H1 (cell line): ENCODE data around the gene THTPA. TPM values are rescaled to one million over a fixed set of nuclear protein-coding genes. Genes with fewer than 3 reads are reported as not detected.

Experiments used
- CTCF ChIA-PET: fragments of 300-600 bp; sonication (Branson Sonifier 250); formaldehyde crosslinking; loops from one replicate; lab custom pipeline; 2021; ENCODE audit not compliant: partially characterized antibody; lab: Charles Lee
- POLR2A ChIA-PET: fragments of 300-600 bp; sonication (Branson Sonifier 250); formaldehyde crosslinking; loops from one replicate; lab custom pipeline; 2021; ENCODE audit warnings: inconsistent platforms; ENCODE audit not compliant: partially characterized antibody; lab: Charles Lee
- DNase-seq, 2 experiments: peaks; one replicate each; pipeline versions ENCODE4 v3.0.0 to v3.0.0-alpha.2; 2010 to 2022; ENCODE audit warnings: low spot score in 2 of 2, low read depth in 1 of 2, mixed read lengths in 1 of 2
- FAIRE-seq: peaks from 2 replicates; lab custom pipeline; 2011; peaks lifted over from hg19 to GRCh38; lab: Jason Lieb, UNC
- H2AFZ ChIP-seq: 2 replicates; pipeline ENCODE4 v1.8.1; 2012; ENCODE audit warnings: low read length, inconsistent platforms
- H2AK5ac ChIP-seq: 2 replicates; pipeline ENCODE4 v1.6.1; 2013; ENCODE audit warnings: low read depth, low read length
- H2BK120ac ChIP-seq: replicated peaks from 2 replicates; pipeline ENCODE3; 2013; ENCODE audit warnings: low read depth, low read length, inconsistent platforms
- H2BK12ac ChIP-seq: 2 replicates; pipeline ENCODE4 v1.6.1; 2013; ENCODE audit warnings: low read depth, low read length
- H2BK15ac ChIP-seq: 2 replicates; pipeline ENCODE4 v1.6.1; 2013; ENCODE audit warnings: low read length
- H2BK20ac ChIP-seq: 2 replicates; pipeline ENCODE4 v1.6.1; 2013; ENCODE audit warnings: low read length
- H2BK5ac ChIP-seq: 2 replicates; pipeline ENCODE4 v1.6.1; 2013; ENCODE audit warnings: low read depth, low read length
- H3K14ac ChIP-seq: 2 replicates; pipeline ENCODE4 v1.6.1; 2013; ENCODE audit warnings: inconsistent platforms; ENCODE audit not compliant: insufficient read length
- H3K18ac ChIP-seq: 2 replicates; pipeline ENCODE4 v1.6.1; 2013; ENCODE audit warnings: low read length; ENCODE audit errors: extremely low read depth
- H3K23ac ChIP-seq: 2 replicates; pipeline ENCODE4 v1.6.1; 2013; ENCODE audit warnings: inconsistent platforms; ENCODE audit not compliant: insufficient read length
- H3K23me2 ChIP-seq: 2 replicates; pipeline ENCODE4 v1.6.1; 2013; ENCODE audit warnings: low read depth, low read length
- H3K27ac ChIP-seq: 2 replicates; pipeline ENCODE4 v1.6.1; 2011; ENCODE audit warnings: low read depth, low read length, inconsistent platforms
- H3K27me3 ChIP-seq, 4 experiments: replicated peaks in 1 of 4; 1 replicate in 1 of 4; 2 replicates in 3 of 4; pipeline versions ENCODE4 v1.6.1 to v1.8.1; 2011 to 2013; ENCODE audit warnings: low read length in 3 of 4, mild to moderate bottlenecking in 3 of 4, inconsistent platforms in 2 of 4, mixed read lengths in 2 of 4, moderate library complexity in 1 of 4; ENCODE audit not compliant: control insufficient read depth in 3 of 4, insufficient read depth in 3 of 4; ENCODE audit errors: extremely low read depth in 1 of 4
- H3K36me3 ChIP-seq, 4 experiments: 2 replicates each; pipeline versions ENCODE4 v1.6.1 to v1.8.1; 2011 to 2013; ENCODE audit warnings: mild to moderate bottlenecking in 4 of 4, low read length in 3 of 4, moderate library complexity in 2 of 4, control low read depth in 1 of 4, inconsistent platforms in 1 of 4; ENCODE audit not compliant: insufficient read depth in 4 of 4, control insufficient read depth in 2 of 4
- H3K4ac ChIP-seq: replicated peaks from 2 replicates; pipeline ENCODE3; 2013; ENCODE audit warnings: low read length, low read depth, mixed read lengths, inconsistent platforms; ENCODE audit not compliant: insufficient read length
- H3K4me1 ChIP-seq, 4 experiments: replicated peaks in 1 of 4; 1 replicate in 1 of 4; 2 replicates in 3 of 4; pipeline versions ENCODE4 v1.6.1 to v1.8.1; 2011 to 2013; ENCODE audit warnings: low read length in 3 of 4, inconsistent platforms in 2 of 4, mixed read lengths in 1 of 4; ENCODE audit not compliant: insufficient read depth in 4 of 4, control insufficient read depth in 3 of 4
- H3K4me2 ChIP-seq, 2 experiments: 2 replicates each; pipeline versions ENCODE4 v1.6.1 to v1.8.1; 2011 to 2013; ENCODE audit warnings: low read depth in 2 of 2, low read length in 2 of 2, control low read depth in 1 of 2, inconsistent platforms in 1 of 2, mild to moderate bottlenecking in 1 of 2; ENCODE audit not compliant: insufficient read depth in 1 of 2
- H3K4me3 ChIP-seq, 4 experiments: fragments of 200-600, 300-600 bp in 1 of 4; sonication (generic), shearing (Covaris generic), sonication (Bioruptor Twin) in 1 of 4; 2 replicates each; pipeline versions ENCODE4 v1.5.1 to v1.8.1; 2011 to 2016; ENCODE audit warnings: low read length in 4 of 4, low read depth in 3 of 4, control low read depth in 2 of 4, inconsistent platforms in 2 of 4, mild to moderate bottlenecking in 2 of 4, mixed read lengths in 1 of 4, moderate library complexity in 1 of 4; ENCODE audit not compliant: insufficient read depth in 2 of 4; ENCODE audit errors: extremely low read depth in 1 of 4
- H3K56ac ChIP-seq: replicated peaks from 2 replicates; pipeline ENCODE3; 2013; ENCODE audit warnings: low read depth, mild to moderate bottlenecking, mixed read lengths, low read length, inconsistent platforms; ENCODE audit not compliant: insufficient read length
- H3K79me1 ChIP-seq: 2 replicates; pipeline ENCODE4 v1.6.1; 2013; ENCODE audit warnings: low read depth, low read length, control low read depth
- H3K79me2 ChIP-seq, 2 experiments: 2 replicates each; pipeline versions ENCODE4 v1.6.1 to v1.8.1; 2012 to 2013; ENCODE audit warnings: low read length in 2 of 2, mild to moderate bottlenecking in 2 of 2, inconsistent platforms in 1 of 2; ENCODE audit not compliant: insufficient read depth in 2 of 2, control insufficient read depth in 1 of 2
- H3K9ac ChIP-seq, 4 experiments: replicated peaks in 1 of 4; 1 replicate in 1 of 4; 2 replicates in 3 of 4; pipeline versions ENCODE4 v1.6.1 to v1.8.1; 2011 to 2013; ENCODE audit warnings: low read depth in 3 of 4, low read length in 3 of 4, control low read depth in 2 of 4, mild to moderate bottlenecking in 2 of 4, moderate library complexity in 2 of 4, inconsistent platforms in 1 of 4; ENCODE audit errors: extremely low read depth in 1 of 4
- H3K9me3 ChIP-seq, 2 experiments: 2 replicates each; pipeline versions ENCODE4 v1.6.1 to v1.8.1; 2012 to 2013; ENCODE audit warnings: mild to moderate bottlenecking in 2 of 2, moderate library complexity in 2 of 2, control low read depth in 1 of 2, inconsistent platforms in 1 of 2, low read depth in 1 of 2, low read length in 1 of 2, mixed read lengths in 1 of 2; ENCODE audit not compliant: insufficient read depth in 2 of 2
- H4K20me1 ChIP-seq, 2 experiments: replicated peaks in 1 of 2; 2 replicates each; pipeline versions ENCODE3 to v1.8.1; 2011 to 2013; ENCODE audit warnings: inconsistent platforms in 2 of 2, low read length in 2 of 2, mild to moderate bottlenecking in 1 of 2; ENCODE audit not compliant: insufficient read depth in 2 of 2, control insufficient read depth in 1 of 2
- H4K5ac ChIP-seq: 2 replicates; pipeline ENCODE4 v1.6.1; 2013; ENCODE audit warnings: low read length, low read depth, mixed read lengths, inconsistent platforms; ENCODE audit not compliant: insufficient read length
- H4K8ac ChIP-seq: 2 replicates; pipeline ENCODE4 v1.8.0; 2013; ENCODE audit warnings: mild to moderate bottlenecking, moderate library complexity, low read length, inconsistent platforms; ENCODE audit not compliant: insufficient read depth; ENCODE audit errors: extremely low read depth
- H4K91ac ChIP-seq: replicated peaks from 2 replicates; pipeline ENCODE3; 2013; ENCODE audit warnings: low read length, mixed read lengths, inconsistent platforms; ENCODE audit not compliant: insufficient read length
- SIX5 ChIP-seq: IDR thresholded peaks from 2 replicates; pipeline ENCODE4 v1.6.1; 2011; ENCODE audit warnings: mild to moderate bottlenecking, low read depth, low read length
- WGBS, 2 experiments: shearing (Covaris generic) in 1 of 2; methylation state at CpG; one replicate each; pipeline versions ENCODE4 v1.1.6 to v1.1.7; 2013 to 2015; ENCODE audit warnings: low lambda C conversion rate in 2 of 2, mixed read lengths in 2 of 2, inconsistent platforms in 1 of 2, low coverage in 1 of 2, missing lambda C conversion rate in 1 of 2; ENCODE audit not compliant: insufficient replicate concordance in 2 of 2, insufficient coverage in 1 of 2, insufficient read length in 1 of 2; ENCODE audit errors: extremely low coverage in 1 of 2, missing lambda C conversion rate in 1 of 2; 5-methylcytosine and 5-hydroxymethylcytosine counted together
- polyA plus RNA-seq, 7 experiments: library from polyadenylated mRNA; depleted of rRNA in 3 of 7; stranded (reverse) in 5 of 7; unstranded in 2 of 7; fragments of >200 nt in 5 of 7; fragments of 200-250 nt in 2 of 7; gene quantifications; 1 replicate in 5 of 7; 2 replicates in 1 of 7; 4 replicates in 1 of 7; pipeline versions ENCODE4 v1.2.1 to v1.2.3, GENCODE V29; 2011 to 2013; ENCODE audit warnings: missing spikeins in 2 of 7, mixed read lengths in 2 of 7
- total RNA-seq: library from RNA; stranded (reverse); fragmentation: NEBNext Ultra II Directional; extraction: Animal tissue kit (Norgen Biotek cat#: 25700); gene quantifications from 2 replicates; pipeline ENCODE4 v1.2.1, GENCODE V29; 2021

THTPA gene
- total and polyA plus RNA-seq, 2 of the 8 experiments (the other 6 are each of a cell fraction or from before 2014, with no cell fraction given) = 16.6 to 19.0 TPM

DNA sequence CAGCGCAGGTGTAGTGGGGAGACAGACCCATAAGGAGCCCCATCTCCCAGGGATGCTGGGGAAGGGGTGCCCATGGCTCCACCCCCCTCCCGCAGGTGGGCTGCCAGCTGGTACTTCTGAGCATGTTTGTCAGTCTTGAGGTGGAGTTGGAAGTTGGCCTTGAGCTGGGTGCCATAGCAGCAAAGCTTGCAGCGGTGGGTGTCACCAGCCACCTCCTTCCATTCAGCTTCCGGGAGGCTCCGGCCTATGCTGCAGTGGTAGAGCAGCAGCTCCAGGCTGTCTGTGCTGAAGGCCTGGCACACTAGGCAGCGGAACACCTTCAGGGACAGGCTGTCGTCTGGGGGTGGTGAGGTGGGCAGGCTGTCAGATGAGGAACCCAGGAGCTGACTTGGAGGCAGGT, 23.4 kb upstream of the THTPA start:
- Histone ChIP-seq H4K8ac (no peak overlapping the region; the same call in 1 of the 2 replicates), H2BK12ac (no peak overlapping the region), H3K27ac (no peak overlapping the region), H3K14ac (no peak overlapping the region), H4K20me1 (no peaks in the 10 kb centered on the region), H3K36me3 (peaks cover 7 to 29% (median 19%) of the 10 kb centered on the region in 4 experiments; a peak in 4 of 8 replicates), H3K79me1 (no peaks in the 10 kb centered on the region), H3K9me3 (no peaks in the 10 kb centered on the region), H3K4me2 (no peak overlapping the region), H3K79me2 (peaks cover 0 to 10% of the 10 kb centered on the region in 2 experiments; a peak in 2 of 4 replicates), H3K23ac (no peak overlapping the region), H3K23me2 (peaks cover 2% of the 10 kb centered on the region), H4K5ac (no peak overlapping the region), H3K4ac (no peak overlapping the region), H2BK5ac (no peak overlapping the region), H3K56ac (no peak overlapping the region), H2BK15ac (no peak overlapping the region), H3K18ac (no peak overlapping the region), H3K9ac (no peak overlapping the region), H2BK20ac (no peak overlapping the region), H2AK5ac (no peak overlapping the region), H4K91ac (no peak overlapping the region), H3K4me3 (no peak overlapping the region), H2BK120ac (no peak overlapping the region), H3K4me1 (peaks cover 0 to 9% (median 4%) of the 10 kb centered on the region in 4 experiments; a peak in 6 of 7 replicates), H3K27me3 (no peaks in the 10 kb centered on the region), H2AFZ (no peak overlapping the region)
- TF ChIP-seq SIX5 = no peak
- DNase-seq (no peak), FAIRE-seq (no peak)
- CTCF ChIA-PET = interaction anchor here (0.6 to 70.5 kb wide), 7 partner anchors 9 to 96 kb away, joined by 3 to 2092 read pairs (median 5); partner anchors contain the start of genes AP1G2, NGDN, THTPA and ZFHX2
- 90% methylated on average over 6 of the region's 7 CpGs; no CpG with 5 or more reads in 1 of the 2 experiments for WGBS, 2 experiments
- POLR2A ChIA-PET = interaction anchor here (48.3 to 52.7 kb wide), 2 partner anchors 4 to 15 kb away, joined by 1523 read pairs; partner anchors contain the start of genes AP1G2, THTPA and ZFHX2
